CD4-positive, alpha-beta T cell treated with Interferon alpha-2 for 1 hour (primary cell): ENCODE measurements around the gene TENT5C.

ENCODE experiments used
- DNase-seq, 2 donors: peaks; one replicate each; pipeline ENCODE4 v3.0.0-alpha.2; 2020 to 2022

TENT5C gene

DNA sequence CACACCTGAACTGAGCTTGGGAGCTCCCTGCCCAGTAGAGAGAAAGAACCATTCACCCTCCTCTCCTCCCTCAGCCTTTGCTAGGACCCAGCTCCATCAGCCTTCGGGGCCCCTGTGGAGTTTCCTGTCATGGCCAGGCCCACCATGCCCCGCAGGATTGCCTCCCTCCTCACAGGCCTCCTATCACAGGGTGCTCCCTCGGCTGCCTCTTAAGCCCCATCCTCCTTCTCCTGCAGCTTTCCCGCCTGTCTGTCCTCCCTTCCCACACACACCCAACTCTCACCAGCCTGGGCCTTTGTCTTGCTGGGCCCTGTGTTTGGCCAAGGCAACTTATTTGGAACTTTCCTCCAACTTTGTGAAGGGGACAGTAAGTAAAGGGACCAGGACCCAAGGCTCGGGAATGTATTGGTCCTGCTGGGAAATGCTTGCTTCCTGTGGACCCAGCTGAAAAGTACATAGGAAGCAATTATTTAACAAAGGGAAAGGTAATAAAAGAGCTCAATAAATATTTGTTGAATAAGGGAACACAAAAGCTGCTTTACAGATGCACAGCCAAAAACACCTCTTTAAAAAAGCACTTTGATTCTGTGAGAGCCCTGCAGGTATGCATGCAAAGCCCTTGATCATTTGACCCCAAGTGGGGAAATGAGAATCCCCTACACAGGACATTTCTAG, 31.6 kb upstream of the TENT5C start:
- no peak for DNase-seq

DNA sequence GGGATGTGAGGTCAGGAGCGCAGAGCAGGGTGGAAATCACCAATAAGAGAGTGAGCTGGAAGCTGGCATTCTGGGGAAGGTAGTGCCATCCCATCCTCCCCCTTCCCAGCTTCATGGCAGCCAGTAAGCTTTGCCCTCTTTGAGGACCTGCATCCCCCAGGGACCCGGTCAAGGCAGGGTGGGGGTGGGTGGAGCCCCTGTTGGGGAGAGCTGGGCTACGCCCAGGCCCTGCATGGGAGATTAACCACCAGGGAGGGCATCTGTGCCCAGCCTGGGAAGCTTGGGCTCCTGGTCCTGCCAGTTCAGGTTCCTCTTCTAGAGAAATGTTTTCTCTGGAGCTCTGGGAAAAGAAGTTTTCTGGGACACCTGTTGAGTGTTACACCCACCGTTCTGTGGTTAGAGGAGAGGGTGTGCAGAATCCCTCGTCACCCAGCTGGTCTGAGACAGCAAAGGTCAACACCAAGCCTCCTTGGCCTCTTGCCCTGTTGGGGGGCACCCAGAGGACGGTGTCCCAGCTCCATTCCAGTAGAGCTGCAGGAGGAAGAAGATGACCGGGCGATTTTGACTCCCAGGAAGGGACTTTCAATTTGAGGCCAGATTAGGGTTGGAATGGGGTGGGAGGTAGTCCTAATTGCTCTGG, 30.1 kb upstream of the TENT5C start:
- no peak for DNase-seq

GRCh38 chr1:117576236-117576635, 29.6 kb upstream of the TENT5C start:
- DNase-seq: no peak

DNA sequence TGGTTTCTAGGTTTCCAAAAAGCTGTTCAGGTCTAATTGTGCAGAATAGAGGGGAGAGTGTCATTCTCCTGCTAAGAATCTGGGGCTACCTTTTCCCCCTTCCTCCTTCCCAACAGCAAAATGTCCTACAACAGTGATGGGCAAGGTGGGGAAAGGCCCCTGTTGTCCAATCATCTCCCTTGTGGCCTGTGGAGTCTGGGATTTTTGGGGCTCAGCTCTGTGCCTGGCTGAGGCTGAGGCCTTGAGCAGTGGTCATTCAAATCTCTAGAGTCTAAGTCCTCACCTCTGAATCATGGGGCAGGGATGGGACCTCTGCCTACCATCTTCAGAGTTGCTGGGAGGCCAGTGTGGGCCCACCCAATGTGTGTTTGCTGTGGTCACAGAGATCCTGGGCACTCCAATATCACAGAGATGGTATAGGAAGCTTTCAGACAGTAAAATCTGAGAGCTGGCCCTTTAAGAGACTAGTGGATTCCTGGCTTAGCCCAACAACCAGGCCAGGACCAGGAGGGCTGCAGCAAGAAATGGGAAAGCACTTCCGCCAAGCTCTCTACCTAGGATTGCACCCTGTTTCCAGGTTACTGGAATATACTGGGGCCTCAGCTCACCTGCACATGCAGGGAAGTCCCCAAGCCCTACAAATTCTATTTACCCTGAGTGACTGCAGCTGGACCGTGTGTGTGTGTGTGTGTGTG, 28.5 kb upstream of the TENT5C start:
- DNase-seq: no peak

- no peak for DNase-seq
Observed at GRCh38 chr1:117578466-117578865, 27.4 kb upstream of the TENT5C start.

- no peak for DNase-seq
Observed at GRCh38 chr1:117579221-117579906, 26.5 kb upstream of the TENT5C start.

DNA sequence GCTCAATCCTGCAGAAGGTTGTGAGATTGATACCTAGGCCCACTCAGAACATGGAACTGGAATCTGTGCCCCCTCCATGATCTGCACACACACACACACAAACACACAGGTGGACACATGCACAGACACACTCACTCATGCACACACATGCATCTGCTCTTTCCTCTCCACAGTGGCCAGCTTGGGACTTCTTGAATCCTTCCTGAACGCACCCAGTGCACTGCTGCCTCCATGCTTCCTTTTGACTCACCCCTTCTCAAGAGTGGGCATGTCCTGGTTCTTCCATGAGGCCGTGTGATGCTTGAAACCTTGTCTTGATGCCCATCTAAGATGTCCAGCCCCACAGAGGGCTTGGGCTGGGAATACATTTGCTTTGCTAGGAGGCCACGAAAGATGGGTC, 25.4 kb upstream of the TENT5C start:
- no peak for DNase-seq

GRCh38 chr1:117580882-117581281, 25.0 kb upstream of the TENT5C start:
- no peak for DNase-seq

GRCh38 chr1:117581391-117581943, 24.4 kb upstream of the TENT5C start:
- DNase-seq: no peak

DNA sequence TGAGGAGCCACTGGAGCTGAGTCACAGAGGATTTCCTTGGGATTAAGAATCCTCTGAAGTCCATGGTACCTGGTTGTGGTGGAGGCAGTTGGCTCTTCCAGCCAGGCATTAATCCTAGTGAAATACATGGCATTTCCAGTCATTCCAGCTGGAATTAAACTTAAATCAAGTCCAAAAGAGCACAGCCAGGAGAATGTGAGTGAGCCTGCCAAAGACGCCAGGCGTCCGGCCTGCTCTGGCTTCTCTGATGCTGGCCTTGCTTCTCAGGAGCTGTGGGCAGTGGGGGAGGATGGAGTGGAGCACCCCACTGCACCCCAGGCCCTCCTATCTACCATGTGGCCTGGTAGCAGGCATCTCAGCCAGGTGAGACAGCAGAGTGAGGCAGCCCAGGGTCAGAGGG, 23.4 kb upstream of the TENT5C start:
- no peak for DNase-seq

DNA sequence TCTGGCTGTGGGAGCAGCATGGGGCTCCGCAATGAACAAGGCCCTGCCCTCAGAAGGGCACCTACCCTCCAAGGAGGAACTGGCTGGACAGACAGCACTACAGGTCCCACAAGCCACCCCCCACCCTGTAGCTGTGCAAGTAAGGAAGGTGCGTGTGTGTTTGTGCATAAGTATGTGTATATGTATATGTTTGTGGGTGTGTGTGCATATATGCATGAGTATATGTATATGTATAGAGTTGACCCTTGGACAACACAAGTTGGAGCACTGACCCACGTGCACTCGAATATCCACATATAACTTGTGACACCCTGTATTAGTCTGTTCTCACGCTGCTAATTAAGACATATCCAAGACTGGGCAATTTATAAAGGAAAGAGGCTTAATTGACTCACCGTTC, 22.6 kb upstream of the TENT5C start:
- DNase-seq: no peak

GRCh38 chr1:117584181-117584580, 21.7 kb upstream of the TENT5C start:
- no peak for DNase-seq

- DNase-seq: no peak
Observed at GRCh38 chr1:117585086-117585485, 20.8 kb upstream of the TENT5C start.

DNA sequence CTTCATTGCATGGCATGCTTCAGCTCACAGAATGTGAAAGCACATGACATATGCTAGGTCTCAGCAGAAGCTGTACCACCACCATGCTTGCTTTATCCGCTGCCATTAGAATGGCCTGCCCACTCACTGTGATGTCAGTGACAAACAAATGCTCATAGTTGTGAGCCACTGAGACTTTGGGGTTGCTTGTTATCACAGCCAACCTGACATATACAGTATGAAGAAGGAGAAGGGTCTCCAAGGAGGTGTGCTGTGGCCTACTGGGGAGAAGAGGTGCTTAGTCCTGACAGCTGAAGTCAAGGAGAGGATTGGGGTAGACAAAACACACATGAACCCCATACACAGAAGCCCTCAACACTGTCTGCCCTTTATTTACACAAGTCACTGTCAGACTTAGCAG, 19.5 kb upstream of the TENT5C start:
- no peak for DNase-seq

- no peak for DNase-seq
Observed at GRCh38 chr1:117586747-117587498, 18.9 kb upstream of the TENT5C start.

GRCh38 chr1:117587499-117588356, 18.1 kb upstream of the TENT5C start:
- DNase-seq: no peak

- DNase-seq: no peak
Observed at GRCh38 chr1:117589544-117589943, 16.3 kb upstream of the TENT5C start.

- DNase-seq: no peak
Observed at GRCh38 chr1:117590273-117590925, 15.4 kb upstream of the TENT5C start.

DNA sequence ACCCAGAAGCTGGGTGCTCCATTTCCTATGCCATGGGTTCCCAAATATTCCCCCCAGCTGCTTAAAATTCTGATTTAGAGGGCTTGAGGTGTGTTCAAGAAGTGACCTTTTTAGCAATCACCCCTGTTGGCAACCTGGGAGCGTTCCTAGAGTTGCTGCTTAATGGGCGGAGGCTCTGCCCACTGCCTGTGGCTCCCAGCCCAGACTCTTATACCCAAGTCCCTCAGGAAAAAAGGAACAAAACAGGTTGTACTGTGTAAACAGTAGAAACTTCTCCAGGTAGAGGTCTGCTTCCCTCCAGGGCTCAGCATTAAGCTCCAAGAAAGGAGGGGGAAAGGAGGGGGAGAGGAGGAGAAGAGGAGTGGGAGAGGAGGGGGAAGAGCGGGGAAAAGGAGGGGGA, 14.6 kb upstream of the TENT5C start:
- DNase-seq: no peak

- no peak for DNase-seq
Observed at GRCh38 chr1:117592155-117592554, 13.7 kb upstream of the TENT5C start.
